IMR-90 (cell line): Measurements from ENCODE around the gene MAGI2.

Experiments
- CTCF ChIP-seq: conservative IDR thresholded peaks from 2 replicates; pipeline ENCODE4 v1.5.1; 2012; ENCODE audit warnings: mild to moderate bottlenecking, low read depth, low read length, improper control_type of control experiment
- POLR2A ChIP-seq: IDR thresholded peaks from 2 replicates; pipeline ENCODE4 v1.6.1; 2012; ENCODE audit warnings: mild to moderate bottlenecking, low read depth, low read length
- RFX5 ChIP-seq: IDR thresholded peaks from 2 replicates; pipeline ENCODE4 v1.8.0; 2012; ENCODE audit warnings: low read depth, mild to moderate bottlenecking, low read length, moderate library complexity
- SMC3 ChIP-seq: fragments of 150-350 bp; IDR thresholded peaks from 2 replicates; pipeline ENCODE4 v1.6.1; 2016; ENCODE audit warnings: low read depth, mild to moderate bottlenecking, antibody characterized with exemption, low read length, moderate library complexity
- TF ChIP-seq, protein P1 (sequence below): fragments of 150-350 bp; IDR thresholded peaks from 2 replicates; pipeline ENCODE4 v1.6.1; 2017; ENCODE audit warnings: mild to moderate bottlenecking, antibody characterized with exemption, low read length, low read depth

DNA sequence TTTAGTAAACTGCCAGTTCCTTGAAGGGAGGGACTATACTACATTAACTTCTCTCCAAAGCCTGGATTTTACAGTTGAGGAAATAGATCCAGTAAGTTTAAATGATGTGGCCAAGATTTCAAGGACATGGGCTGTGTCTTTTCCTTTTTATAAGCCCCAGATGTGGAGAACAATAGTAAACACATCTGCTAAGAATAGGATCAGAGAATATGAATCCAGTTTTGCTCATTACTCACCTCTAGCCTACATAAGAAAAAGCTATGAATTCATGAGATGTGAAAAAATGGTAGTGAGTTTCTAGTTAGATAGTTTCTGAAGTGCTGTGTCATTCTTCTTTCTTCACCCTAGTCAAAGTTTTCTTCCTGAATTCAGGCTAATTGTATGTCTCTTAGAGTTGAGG lies 38.6 kb downstream of the MAGI2 start:
- TF ChIP-seq CTCF = no peak
- TF ChIP-seq SMC3 = no peak
- TF ChIP-seq, protein P1, sequence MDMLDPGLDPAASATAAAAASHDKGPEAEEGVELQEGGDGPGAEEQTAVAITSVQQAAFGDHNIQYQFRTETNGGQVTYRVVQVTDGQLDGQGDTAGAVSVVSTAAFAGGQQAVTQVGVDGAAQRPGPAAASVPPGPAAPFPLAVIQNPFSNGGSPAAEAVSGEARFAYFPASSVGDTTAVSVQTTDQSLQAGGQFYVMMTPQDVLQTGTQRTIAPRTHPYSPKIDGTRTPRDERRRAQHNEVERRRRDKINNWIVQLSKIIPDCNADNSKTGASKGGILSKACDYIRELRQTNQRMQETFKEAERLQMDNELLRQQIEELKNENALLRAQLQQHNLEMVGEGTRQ = no peak
- no peak for TF ChIP-seq RFX5
- TF ChIP-seq POLR2A = no peak
